Measurements from ENCODE around the gene BTBD2. TPM values are rescaled to one million over a fixed set of nuclear protein-coding genes. Genes with fewer than 3 reads are reported as not detected.

BTBD2 gene
- total and polyA plus RNA-seq, 2 of the 8 experiments (the other 6 are each of a cell fraction or from before 2014, with no cell fraction given) = 91.7 to 92.3 TPM

- TF ChIP-seq USF2 (IDR thresholded peaks at IDR 0.05; ENCODE audit: low read length) (no peak), E2F6 (IDR thresholded peaks at IDR 0.05) (no peak)
Measured at GRCh38 chr19:2003874-2004273, 11.6 kb downstream of the BTBD2 start (continued).
